GM12891 (cell line): ENCODE measurements around the gene TXNDC8.

Experiments
- POLR2A ChIP-seq: IDR thresholded peaks from 2 replicates; pipeline ENCODE4 v1.6.1; 2011; ENCODE audit warnings: low read depth, low read length, control low read depth
- POLR2AphosphoS5 ChIP-seq: IDR thresholded peaks from 2 replicates; pipeline ENCODE4 v1.6.1; 2011; ENCODE audit warnings: low read depth, low read length, control low read depth
- POU2F2 ChIP-seq: IDR thresholded peaks from 2 replicates; pipeline ENCODE4 v1.6.1; 2011; ENCODE audit warnings: low read depth, mild to moderate bottlenecking, control low read depth, low read length, moderate library complexity
- SPI1 ChIP-seq: IDR thresholded peaks from 2 replicates; pipeline ENCODE4 v1.6.1; 2011; ENCODE audit warnings: low read depth, low read length, control low read depth
- TAF1 ChIP-seq: IDR thresholded peaks from 2 replicates; pipeline ENCODE4 v1.6.1; 2011; ENCODE audit warnings: low read depth, low read length, control low read depth

GRCh38 chr9:110283751-110284150, 53.9 kb downstream of the TXNDC8 start:
- TF ChIP-seq POLR2AphosphoS5 (no peak), TAF1 (no peak), POLR2A (no peak), POU2F2 (no peak), SPI1 (no peak)
